Mammary epithelial cell (primary cell): ENCODE results near the gene UBXN11.

Experiments used
- CTCF ChIP-seq, 2 donors: IDR thresholded peaks in 1 of 2; conservative IDR thresholded peaks in 1 of 2; 2 replicates each; pipeline ENCODE4 v1.5.1; 2011 to 2012; ENCODE audit warnings: inconsistent platforms in 2 of 2, low read length in 2 of 2, mild to moderate bottlenecking in 2 of 2, control low read depth in 1 of 2, low read depth in 1 of 2; ENCODE audit not compliant: insufficient read depth in 1 of 2; ENCODE audit errors: extremely low read depth in 1 of 2
- EZH2 ChIP-seq: IDR thresholded peaks from 2 replicates; pipeline ENCODE4 v1.6.1; 2012; ENCODE audit warnings: low read length, inconsistent platforms, borderline replicate concordance

- TF ChIP-seq CTCF (conservative IDR thresholded peaks at IDR 0.05 in 1 of 2, IDR thresholded peaks at IDR 0.05 in 1 of 2; ENCODE audit: extremely low read depth in 1 of 2, insufficient read depth in 1 of 2, low read depth in 1 of 2, low read length in 2 of 2), result peak; percentile 40 to 69
- no peak for TF ChIP-seq EZH2
Observed at GRCh38 chr1:26279456-26280332, 26.7 kb downstream of the UBXN11 start, which contains the start of gene SH3BGRL3.
